Brain pericyte (primary cell): ENCODE results near the gene SAMD4A.

Experiments
- DNase-seq: peaks from one replicate; pipeline ENCODE4 v3.0.0-alpha.2; 2012; ENCODE audit warnings: low read depth, low spot score

The SAMD4A gene

GRCh38 chr14:54703082-54703481, 136.2 kb downstream of the SAMD4A start:
- no peak for DNase-seq

- DNase-seq: no peak
Observed at GRCh38 chr14:54703724-54704123, 136.8 kb downstream of the SAMD4A start.

GRCh38 chr14:54704768-54705167, 137.8 kb downstream of the SAMD4A start:
- DNase-seq: no peak

GRCh38 chr14:54706769-54707168, 139.8 kb downstream of the SAMD4A start:
- DNase-seq: no peak

GRCh38 chr14:54708161-54708560, 141.2 kb downstream of the SAMD4A start:
- DNase-seq: no peak

GRCh38 chr14:54708982-54709381, 142.1 kb downstream of the SAMD4A start:
- DNase-seq: no peak

GRCh38 chr14:54709444-54709843, 142.5 kb downstream of the SAMD4A start:
- no peak for DNase-seq

- DNase-seq: no peak
Observed at GRCh38 chr14:54709867-54710266, 142.9 kb downstream of the SAMD4A start.

- no peak for DNase-seq
Observed at GRCh38 chr14:54711312-54711711, 144.4 kb downstream of the SAMD4A start.

- DNase-seq: no peak
Observed at GRCh38 chr14:54711812-54712464, 145.0 kb downstream of the SAMD4A start.

- no peak for DNase-seq
Observed at GRCh38 chr14:54712465-54713200, 145.7 kb downstream of the SAMD4A start.

- no peak for DNase-seq
Observed at GRCh38 chr14:54713379-54713778, 146.5 kb downstream of the SAMD4A start.

GRCh38 chr14:54715239-54715638, 148.3 kb downstream of the SAMD4A start:
- no peak for DNase-seq

- DNase-seq: no peak
Observed at GRCh38 chr14:54715811-54716210, 148.9 kb downstream of the SAMD4A start.

GRCh38 chr14:54716862-54717261, 149.9 kb downstream of the SAMD4A start:
- no peak for DNase-seq

GRCh38 chr14:54718046-54718445, 151.1 kb downstream of the SAMD4A start:
- peak; percentile 53 for DNase-seq

- no peak for DNase-seq
Observed at GRCh38 chr14:54719406-54719805, 152.5 kb downstream of the SAMD4A start.

GRCh38 chr14:54722791-54723432, 156.0 kb downstream of the SAMD4A start:
- DNase-seq: no peak

GRCh38 chr14:54724123-54724522, 157.2 kb downstream of the SAMD4A start:
- DNase-seq: no peak

- DNase-seq: no peak
Observed at GRCh38 chr14:54724676-54725325, 157.9 kb downstream of the SAMD4A start.

- DNase-seq: no peak
Observed at GRCh38 chr14:54725998-54726397, 159.1 kb downstream of the SAMD4A start.

GRCh38 chr14:54727929-54728328, 161.0 kb downstream of the SAMD4A start:
- no peak for DNase-seq
